Measurements from ENCODE around the gene CDKAL1. TPM values are rescaled to one million over a fixed set of nuclear protein-coding genes. Genes with fewer than 3 reads are reported as not detected.

The CDKAL1 gene
- total RNA-seq, 3 donors from 2014 or later, result 13.0 to 27.2 (median 18.0) TPM

DNA sequence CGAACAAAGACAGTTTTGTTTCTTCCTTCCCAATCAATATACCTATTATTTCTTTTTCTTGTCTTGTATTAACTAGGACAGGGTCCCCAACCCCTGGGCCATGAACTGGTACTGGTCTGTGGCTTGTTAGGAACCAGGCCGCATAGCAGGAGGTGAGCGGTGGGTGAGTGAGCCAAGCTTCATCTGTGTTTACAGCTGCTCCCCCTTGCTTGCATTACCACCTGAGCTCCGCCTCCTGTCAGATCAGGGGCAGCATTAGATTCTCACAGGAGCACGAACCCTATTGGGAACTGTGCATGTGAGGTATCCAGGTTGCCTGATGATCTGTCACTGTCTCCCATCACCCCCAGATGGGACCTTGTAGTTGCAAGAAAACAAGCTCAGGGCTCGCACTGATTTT, 151.9 kb downstream of the CDKAL1 start:
- Histone ChIP-seq H3K27me3 (no peaks in the 10 kb centered on the region), H3K4me3 (no peak overlapping the region), H3K4me1 (peaks cover 0 to under 1% of the 10 kb centered on the region in 2 donors), H3K36me3 (no peaks in the 10 kb centered on the region), H3K27ac (no peak overlapping the region), H3K9me3 (no peaks in the 10 kb centered on the region)
- intact Hi-C loops (cut with DNase I; ENCODE audit: low total_unique reads), result no loop called here
- TF ChIP-seq POLR2AphosphoS5 (IDR thresholded peaks at IDR 0.05) (no peak), POLR2A (IDR thresholded peaks at IDR 0.05) (no peak)
- TF ChIP-seq, protein P1, sequence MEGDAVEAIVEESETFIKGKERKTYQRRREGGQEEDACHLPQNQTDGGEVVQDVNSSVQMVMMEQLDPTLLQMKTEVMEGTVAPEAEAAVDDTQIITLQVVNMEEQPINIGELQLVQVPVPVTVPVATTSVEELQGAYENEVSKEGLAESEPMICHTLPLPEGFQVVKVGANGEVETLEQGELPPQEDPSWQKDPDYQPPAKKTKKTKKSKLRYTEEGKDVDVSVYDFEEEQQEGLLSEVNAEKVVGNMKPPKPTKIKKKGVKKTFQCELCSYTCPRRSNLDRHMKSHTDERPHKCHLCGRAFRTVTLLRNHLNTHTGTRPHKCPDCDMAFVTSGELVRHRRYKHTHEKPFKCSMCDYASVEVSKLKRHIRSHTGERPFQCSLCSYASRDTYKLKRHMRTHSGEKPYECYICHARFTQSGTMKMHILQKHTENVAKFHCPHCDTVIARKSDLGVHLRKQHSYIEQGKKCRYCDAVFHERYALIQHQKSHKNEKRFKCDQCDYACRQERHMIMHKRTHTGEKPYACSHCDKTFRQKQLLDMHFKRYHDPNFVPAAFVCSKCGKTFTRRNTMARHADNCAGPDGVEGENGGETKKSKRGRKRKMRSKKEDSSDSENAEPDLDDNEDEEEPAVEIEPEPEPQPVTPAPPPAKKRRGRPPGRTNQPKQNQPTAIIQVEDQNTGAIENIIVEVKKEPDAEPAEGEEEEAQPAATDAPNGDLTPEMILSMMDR (IDR thresholded peaks at IDR 0.05), result no peak
- DNase-seq (ENCODE audit: low spot score in 2 of 2), result no peak

DNA sequence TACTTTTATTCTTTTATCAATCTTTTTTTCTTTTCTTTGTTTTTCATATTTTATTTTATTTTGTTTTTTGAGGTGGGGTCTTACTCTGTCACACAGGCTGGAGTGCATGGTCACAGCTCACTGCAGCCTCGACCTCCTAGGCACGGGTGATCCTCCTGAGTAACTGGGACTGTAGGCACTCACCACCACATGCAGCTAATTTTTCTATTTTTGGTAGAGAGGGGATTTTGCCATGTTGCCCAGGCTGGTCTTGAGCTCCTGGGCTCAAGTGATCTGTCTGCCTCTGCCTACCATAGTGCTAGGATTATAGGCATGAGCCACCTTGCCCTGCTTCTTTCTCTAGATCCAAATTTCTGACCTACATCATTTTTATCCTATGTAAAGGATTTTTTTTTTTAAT, 153.2 kb downstream of the CDKAL1 start:
- Histone ChIP-seq H3K9me3 (no peaks in the 10 kb centered on the region), H3K4me3 (no peak overlapping the region), H3K36me3 (no peaks in the 10 kb centered on the region), H3K27me3 (no peaks in the 10 kb centered on the region), H3K27ac (no peak overlapping the region), H3K4me1 (no peaks in the 10 kb centered on the region)
- intact Hi-C loops (cut with DNase I; ENCODE audit: low total_unique reads), result no loop called here
- DNase-seq (ENCODE audit: low spot score in 2 of 2), result no peak
- no peak for TF ChIP-seq POLR2A (IDR thresholded peaks at IDR 0.05)
- TF ChIP-seq, protein P1 (IDR thresholded peaks at IDR 0.05), result no peak
- TF ChIP-seq POLR2AphosphoS5 (IDR thresholded peaks at IDR 0.05), result no peak

DNA sequence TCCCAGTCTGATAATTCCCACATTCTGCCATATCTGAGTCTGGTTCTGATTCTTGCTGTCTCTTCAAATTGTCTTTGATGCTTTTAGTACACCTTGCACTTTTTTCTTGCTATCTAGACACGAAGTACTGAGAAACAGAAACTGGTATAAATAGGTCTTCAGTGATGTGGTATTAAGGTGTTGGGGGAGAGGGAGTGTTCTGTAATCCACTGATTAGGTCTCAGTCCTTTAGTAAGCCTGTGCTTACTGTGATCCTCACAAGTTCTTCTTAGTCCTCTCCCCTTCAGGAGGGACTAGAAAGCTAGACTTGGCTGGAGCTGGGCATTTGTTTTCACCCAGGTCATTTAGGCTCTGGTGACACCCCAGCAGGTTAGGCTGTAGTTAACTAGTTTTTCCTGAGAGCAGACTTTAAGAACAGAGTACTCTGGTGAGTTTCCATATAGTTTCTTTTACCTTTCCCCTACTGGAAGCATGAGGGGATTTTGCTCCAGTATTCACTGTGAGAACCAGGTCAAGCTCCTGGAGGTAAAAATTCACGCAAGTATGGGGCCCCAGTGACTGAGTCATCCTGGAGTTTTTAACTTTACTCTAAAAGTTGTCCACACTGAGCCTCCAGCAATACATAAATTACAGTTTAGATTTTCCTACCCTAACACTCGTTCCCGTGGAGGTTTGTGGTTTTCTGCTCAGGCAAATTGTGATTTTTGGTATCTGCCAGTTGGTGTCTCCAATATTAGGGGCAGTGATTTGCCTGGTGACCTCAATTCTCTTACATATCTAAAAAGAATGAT, 154.6 kb downstream of the CDKAL1 start:
- Histone ChIP-seq H3K4me3 (no peak overlapping the region), H3K27ac (no peak overlapping the region), H3K27me3 (no peaks in the 10 kb centered on the region), H3K4me1 (no peaks in the 10 kb centered on the region), H3K9me3 (no peaks in the 10 kb centered on the region), H3K36me3 (no peaks in the 10 kb centered on the region)
- TF ChIP-seq POLR2AphosphoS5 (IDR thresholded peaks at IDR 0.05) (no peak), POLR2A (IDR thresholded peaks at IDR 0.05) (no peak)
- TF ChIP-seq, protein P1 (IDR thresholded peaks at IDR 0.05), result no peak
- DNase-seq (ENCODE audit: low spot score in 2 of 2), result no peak
- intact Hi-C loops (cut with DNase I; ENCODE audit: low total_unique reads), result no loop called here

DNA sequence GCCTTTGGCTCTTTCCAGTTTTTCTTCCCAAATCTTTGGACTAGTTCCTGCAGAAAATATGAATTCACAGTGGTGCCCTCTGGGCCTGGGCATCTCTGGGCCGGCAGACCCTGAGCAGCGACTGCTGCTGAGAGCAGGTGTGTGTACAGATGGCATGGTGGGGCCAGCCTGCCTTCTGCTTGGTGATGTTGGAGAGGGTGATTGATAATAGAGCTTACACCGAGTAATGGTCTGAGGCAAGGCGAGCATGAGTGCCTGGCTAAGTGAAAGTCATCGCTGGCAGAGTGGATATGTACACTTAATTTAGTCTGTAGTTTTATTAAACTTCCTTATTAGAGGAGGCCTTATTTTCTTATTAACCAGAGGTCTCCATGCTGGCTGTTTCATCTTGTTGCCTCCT, 156.9 kb downstream of the CDKAL1 start:
- Histone ChIP-seq H3K36me3 (no peaks in the 10 kb centered on the region), H3K27ac (no peak overlapping the region), H3K9me3 (no peaks in the 10 kb centered on the region), H3K4me3 (no peak overlapping the region), H3K27me3 (no peaks in the 10 kb centered on the region), H3K4me1 (no peaks in the 10 kb centered on the region)
- DNase-seq (ENCODE audit: low spot score in 2 of 2), result no peak
- intact Hi-C loops (cut with DNase I; ENCODE audit: low total_unique reads), result no loop called here
- TF ChIP-seq POLR2A (IDR thresholded peaks at IDR 0.05) (no peak), POLR2AphosphoS5 (IDR thresholded peaks at IDR 0.05) (no peak)
- TF ChIP-seq, protein P1 (IDR thresholded peaks at IDR 0.05), result no peak

DNA sequence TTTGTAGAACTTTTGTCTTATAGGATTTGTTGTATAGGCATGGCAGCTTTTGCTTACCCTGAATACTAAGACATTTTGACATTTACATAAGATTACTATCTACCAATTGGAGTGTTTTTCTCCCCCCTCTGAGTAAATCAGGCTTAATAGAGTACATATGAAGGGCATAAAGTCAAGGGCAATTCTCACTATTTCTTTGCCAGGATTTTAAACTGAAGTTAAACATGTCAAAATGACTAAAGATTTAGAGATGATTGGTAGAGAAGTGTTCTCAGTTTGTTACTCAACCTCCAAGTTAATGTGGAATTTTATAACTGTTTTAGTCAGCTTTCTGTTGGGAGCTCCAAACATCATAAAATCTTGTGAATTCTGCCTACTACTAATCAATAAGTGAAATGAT, 157.8 kb downstream of the CDKAL1 start:
- Histone ChIP-seq H3K4me3 (no peak overlapping the region), H3K4me1 (no peaks in the 10 kb centered on the region), H3K27ac (no peak overlapping the region), H3K36me3 (no peaks in the 10 kb centered on the region), H3K9me3 (no peaks in the 10 kb centered on the region), H3K27me3 (no peaks in the 10 kb centered on the region)
- no peak for TF ChIP-seq POLR2A (IDR thresholded peaks at IDR 0.05)
- no peak for TF ChIP-seq POLR2AphosphoS5 (IDR thresholded peaks at IDR 0.05)
- TF ChIP-seq, protein P1 (IDR thresholded peaks at IDR 0.05), result no peak
- DNase-seq (ENCODE audit: low spot score in 2 of 2), result no peak
- intact Hi-C loops (cut with DNase I; ENCODE audit: low total_unique reads), result no loop called here
